Transverse colon (tissue), 4 donors: Measurements from ENCODE around the gene PRR3.
"Not testable (repeated sequence)": the region's sequence is repeated elsewhere in the genome, so short reads cannot be mapped to it uniquely, and the experiment has no call there.

ENCODE experiments used
- CTCF ChIP-seq, 5 experiments: fragments of 200-600 bp in 3 of 5; fragments of 450-650 bp in 2 of 5; sonication (generic) in 3 of 5; IDR thresholded peaks; 1 replicate in 2 of 5; 2 replicates in 3 of 5; pipeline ENCODE4 v1.5.1; 2016 to 2017; ENCODE audit warnings: antibody characterized with exemption in 5 of 5, inconsistent platforms in 3 of 5, mild to moderate bottlenecking in 2 of 5, moderate library complexity in 1 of 5
- POLR2A ChIP-seq: fragments of 450-650 bp; IDR thresholded peaks from one replicate; pipeline ENCODE4 v1.6.1; 2016; ENCODE audit warnings: antibody characterized with exemption, mild to moderate bottlenecking, moderate library complexity
- POLR2AphosphoS5 ChIP-seq, 3 donors: sonication (generic); formaldehyde crosslinking; IDR thresholded peaks; one replicate each; pipeline ENCODE4 v1.6.1; 2016; ENCODE audit warnings: antibody characterized with exemption in 3 of 3

GRCh38 chr6:30529349-30529875, 27.7 kb upstream of the PRR3 start:
- TF ChIP-seq CTCF (IDR thresholded peaks at IDR 0.05); POLR2AphosphoS5 (IDR thresholded peaks at IDR 0.05); POLR2A: not testable (repeated sequence)
